B cell (primary cell): Measurements from ENCODE around the gene MAP7. TPM values are rescaled to one million over a fixed set of nuclear protein-coding genes. Genes with fewer than 3 reads are reported as not detected.

ENCODE experiments used
- ATAC-seq: fragments of 200-7000 bp; cut with Tn5 transposase; one replicate; pipeline ENCODE4 v1.10.0; 2021; ENCODE audit warnings: low read depth, mild to moderate bottlenecking, moderate number of reproducible peaks, moderate library complexity
- CTCF ChIA-PET: fragments of 350-600 bp; sonication (Branson Sonifier 250); formaldehyde crosslinking; loops from one replicate; lab custom pipeline; 2021; ENCODE audit warnings: antibody characterized with exemption, inconsistent platforms; lab: Charles Lee
- POLR2A ChIA-PET: fragments of 350-600 bp; sonication (Branson Sonifier 250); formaldehyde crosslinking; loops from one replicate; lab custom pipeline; 2021; ENCODE audit warnings: antibody characterized with exemption; lab: Charles Lee
- DNase-seq: peaks from one replicate; pipeline ENCODE4 v3.0.0; 2013
- H2AFZ ChIP-seq: 2 replicates; pipeline ENCODE4 v1.6.1; 2012; ENCODE audit warnings: mild to moderate bottlenecking, low read depth, low read length; ENCODE audit not compliant: insufficient read depth, poor library complexity, severe bottlenecking
- H3K27ac ChIP-seq, 2 donors: 1 replicate in 1 of 2; 2 replicates in 1 of 2; pipeline ENCODE4 v1.5.1; 2012 to 2013; ENCODE audit warnings: low read length in 2 of 2, mild to moderate bottlenecking in 2 of 2, moderate library complexity in 1 of 2
- H3K27me3 ChIP-seq, 4 experiments: fragments of 200-600 bp in 1 of 4; sonication (generic) in 1 of 4; replicated peaks in 1 of 4; 1 replicate in 2 of 4; 2 replicates in 2 of 4; pipeline versions ENCODE4 v1.6.1 to v1.7.0; 2013 to 2016; ENCODE audit warnings: low read length in 3 of 4, mild to moderate bottlenecking in 2 of 4, mixed read lengths in 1 of 4, moderate library complexity in 1 of 4; ENCODE audit not compliant: insufficient read depth in 4 of 4, control insufficient read depth in 3 of 4; ENCODE audit errors: control extremely low read depth in 1 of 4
- H3K36me3 ChIP-seq, 2 experiments: replicated peaks in 1 of 2; 1 replicate in 1 of 2; 2 replicates in 1 of 2; pipeline versions ENCODE4 v1.6.1 to v1.7.1; 2013; ENCODE audit warnings: low read length in 1 of 2; ENCODE audit not compliant: insufficient read depth in 2 of 2, control insufficient read depth in 1 of 2; ENCODE audit errors: control extremely low read depth in 1 of 2, extremely low read depth in 1 of 2
- H3K4me1 ChIP-seq, 2 donors: fragments of 200-600 bp in 1 of 2; sonication (generic) in 1 of 2; 1 replicate in 1 of 2; 2 replicates in 1 of 2; pipeline versions ENCODE4 v1.5.1 to v1.6.1; 2013 to 2017; ENCODE audit warnings: low read length in 2 of 2; ENCODE audit not compliant: control insufficient read depth in 2 of 2, insufficient read depth in 2 of 2
- H3K4me2 ChIP-seq: replicated peaks from 2 replicates; pipeline ENCODE3; 2012; ENCODE audit warnings: mild to moderate bottlenecking, low read depth, low read length; ENCODE audit not compliant: poor library complexity, severe bottlenecking
- H3K4me3 ChIP-seq, 5 experiments: fragments of 200-600 bp in 1 of 5; sonication (generic) in 1 of 5; 1 replicate in 3 of 5; 2 replicates in 2 of 5; pipeline versions ENCODE4 v1.5.1 to v1.7.0; 2011 to 2016; ENCODE audit warnings: low read length in 4 of 5, mild to moderate bottlenecking in 4 of 5, low read depth in 2 of 5, control low read depth in 1 of 5, moderate library complexity in 1 of 5; ENCODE audit not compliant: insufficient read depth in 1 of 5; ENCODE audit errors: control extremely low read depth in 1 of 5, extremely low read depth in 1 of 5
- H3K79me2 ChIP-seq: fragments of 200-600 bp; sonication (generic); one replicate; pipeline ENCODE4 v1.6.0; 2016; ENCODE audit warnings: low read length; ENCODE audit not compliant: control insufficient read depth, insufficient read depth
- H3K9ac ChIP-seq: fragments of 200-600 bp; sonication (generic); 2 replicates; pipeline ENCODE4 v1.6.1; 2017; ENCODE audit warnings: mild to moderate bottlenecking, low read length, moderate library complexity
- H3K9me3 ChIP-seq, 3 donors: one replicate each; pipeline versions ENCODE4 v1.6.1 to v1.7.1; 2013; ENCODE audit warnings: low read length in 2 of 3; ENCODE audit not compliant: control insufficient read depth in 2 of 3, insufficient read depth in 1 of 3; ENCODE audit errors: control extremely low read depth in 1 of 3
- H4K20me1 ChIP-seq: 2 replicates; pipeline ENCODE4 v1.6.0; 2012; ENCODE audit warnings: mild to moderate bottlenecking, low read length; ENCODE audit not compliant: insufficient read depth, control insufficient read depth, poor library complexity, severe bottlenecking
- H3K27ac Mint-ChIP-seq: one replicate; pipeline ENCODE4 v1.8.0; 2021; ENCODE audit warnings: mixed read lengths
- H3K27me3 Mint-ChIP-seq: one replicate; pipeline ENCODE4 v1.8.0; 2021; ENCODE audit warnings: mixed read lengths
- H3K4me1 Mint-ChIP-seq: one replicate; pipeline ENCODE4 v1.8.0; 2021; ENCODE audit warnings: mixed read lengths
- H3K4me3 Mint-ChIP-seq: one replicate; pipeline ENCODE4 v1.8.0; 2021; ENCODE audit warnings: mixed read lengths
- H3K9me3 Mint-ChIP-seq: one replicate; pipeline ENCODE4 v1.8.0; 2022; ENCODE audit warnings: mixed read lengths; ENCODE audit not compliant: insufficient read depth
- EZH2 ChIP-seq: IDR thresholded peaks from 2 replicates; pipeline ENCODE4 v1.6.1; 2012; ENCODE audit warnings: borderline replicate concordance, low read depth, mild to moderate bottlenecking, moderate library complexity, low read length; ENCODE audit not compliant: insufficient read depth, poor library complexity, severe bottlenecking
- whole genome bisulfite sequencing: methylation state at CpG from one replicate; pipeline ENCODE4 v1.1.5; 2013; ENCODE audit warnings: missing lambda C conversion rate; ENCODE audit not compliant: insufficient coverage; 5-methylcytosine and 5-hydroxymethylcytosine counted together
- intact Hi-C: fragments of 100-400 bp; cut with micrococcal nuclease; formaldehyde crosslinking; loops from one replicate; pipeline ENCODE4 v1.10.0; 2022
- polyA plus RNA-seq: library from polyadenylated mRNA; depleted of rRNA; stranded (reverse); fragments of >200 nt; gene quantifications from 2 replicates; pipeline ENCODE4 v1.2.3, GENCODE V29; 2012
- total RNA-seq, 2 donors: library from RNA; stranded (reverse); fragments of 120-200 nt in 1 of 2; gene quantifications; 1 replicate in 1 of 2; 2 replicates in 1 of 2; pipeline versions ENCODE4 v1.2.3 to v1.2.4, GENCODE V29; 2013 to 2022
- TF ChIP-seq, protein P1 (sequence below): fragments of 200-600 bp; IDR thresholded peaks from one replicate; pipeline ENCODE4 v1.8.0; 2022; ENCODE audit warnings: antibody characterized with exemption, mild to moderate bottlenecking

Gene MAP7
- total and polyA plus RNA-seq, 2 donors (not counting 1 experiment from before 2014, with no cell fraction given), result 0.34 to 0.64 TPM

- Histone ChIP-seq H3K4me3 (no peak overlapping the region), H4K20me1 (no peaks in the 10 kb centered on the region), H3K9me3 (peaks cover 0 to 11% (median 9%) of the 10 kb centered on the region in 3 donors), H3K36me3 (peaks cover 0 to 25% of the 10 kb centered on the region in 2 experiments), H3K27ac (no peak overlapping the region), H3K9ac (no peak overlapping the region), H3K4me1 (peaks cover 8 to 9% of the 10 kb centered on the region in 2 donors), H3K79me2 (no peaks in the 10 kb centered on the region), H3K4me2 (no peak overlapping the region), H2AFZ (no peak overlapping the region), H3K27me3 (no peaks in the 10 kb centered on the region)
- peaks cover 8% of the 10 kb centered on the region for H3K9me3 Mint-ChIP-seq
- no peak overlapping the region for H3K4me3 Mint-ChIP-seq
- ChIA-PET POLR2A (no interaction called here), CTCF (no interaction called here)
- DNase-seq, result no peak
- no peak overlapping the region for H3K27ac Mint-ChIP-seq
- ATAC-seq, result no peak
- intact Hi-C loops, result no loop called here
- no peak for TF ChIP-seq EZH2
- TF ChIP-seq, protein P1, sequence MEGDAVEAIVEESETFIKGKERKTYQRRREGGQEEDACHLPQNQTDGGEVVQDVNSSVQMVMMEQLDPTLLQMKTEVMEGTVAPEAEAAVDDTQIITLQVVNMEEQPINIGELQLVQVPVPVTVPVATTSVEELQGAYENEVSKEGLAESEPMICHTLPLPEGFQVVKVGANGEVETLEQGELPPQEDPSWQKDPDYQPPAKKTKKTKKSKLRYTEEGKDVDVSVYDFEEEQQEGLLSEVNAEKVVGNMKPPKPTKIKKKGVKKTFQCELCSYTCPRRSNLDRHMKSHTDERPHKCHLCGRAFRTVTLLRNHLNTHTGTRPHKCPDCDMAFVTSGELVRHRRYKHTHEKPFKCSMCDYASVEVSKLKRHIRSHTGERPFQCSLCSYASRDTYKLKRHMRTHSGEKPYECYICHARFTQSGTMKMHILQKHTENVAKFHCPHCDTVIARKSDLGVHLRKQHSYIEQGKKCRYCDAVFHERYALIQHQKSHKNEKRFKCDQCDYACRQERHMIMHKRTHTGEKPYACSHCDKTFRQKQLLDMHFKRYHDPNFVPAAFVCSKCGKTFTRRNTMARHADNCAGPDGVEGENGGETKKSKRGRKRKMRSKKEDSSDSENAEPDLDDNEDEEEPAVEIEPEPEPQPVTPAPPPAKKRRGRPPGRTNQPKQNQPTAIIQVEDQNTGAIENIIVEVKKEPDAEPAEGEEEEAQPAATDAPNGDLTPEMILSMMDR, result no peak
- no peaks in the 10 kb centered on the region for H3K27me3 Mint-ChIP-seq
- 100% methylated on average over 2 of the region's 4 CpGs for WGBS
- H3K4me1 Mint-ChIP-seq, result peaks cover 7% of the 10 kb centered on the region
These were observed 17.5 kb upstream of the MAP7 start for GRCh38 chr6:136567688-136568087.

DNA sequence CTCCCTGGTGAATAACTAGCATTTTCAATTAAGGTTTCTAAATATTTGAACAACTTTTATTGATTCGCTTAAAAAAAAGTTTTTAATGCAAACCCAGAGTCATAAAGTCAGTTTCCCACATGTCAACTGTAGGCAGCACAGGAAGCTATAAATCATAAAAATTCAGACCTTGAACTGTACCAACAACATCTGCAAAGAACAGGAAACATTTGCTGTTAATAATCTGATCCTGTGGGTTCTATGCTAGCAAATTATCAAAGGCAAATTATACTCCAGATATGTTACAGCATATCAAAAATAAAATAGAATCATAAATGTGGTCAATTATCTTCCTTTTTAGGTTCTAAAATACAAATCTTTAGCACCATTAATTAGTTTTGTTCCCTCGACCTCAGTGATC is 16.6 kb upstream of the MAP7 start:
- DNase-seq (no peak), ATAC-seq (no peak)
- peaks cover 0 to 28% of the 10 kb centered on the region in 2 experiments for H3K36me3 ChIP-seq
- H3K79me2 ChIP-seq, result no peaks in the 10 kb centered on the region
- no peaks in the 10 kb centered on the region for H3K27me3 ChIP-seq
- Mint-ChIP-seq H3K27me3 (no peaks in the 10 kb centered on the region), H3K27ac (no peak overlapping the region), H3K4me1 (peaks cover 7% of the 10 kb centered on the region), H3K9me3 (peaks cover 8% of the 10 kb centered on the region), H3K4me3 (no peak overlapping the region)
- ChIA-PET CTCF (no interaction called here), POLR2A (no interaction called here)
- intact Hi-C loops, result no loop called here
- H3K4me2 ChIP-seq, result no peak overlapping the region
- no peak for TF ChIP-seq EZH2
- TF ChIP-seq, protein P1, result no peak
- no peaks in the 10 kb centered on the region for H4K20me1 ChIP-seq
- H3K9ac ChIP-seq, result no peak overlapping the region
- no peak overlapping the region for H3K27ac ChIP-seq
- H3K4me1 ChIP-seq, result peaks cover 8 to 9% of the 10 kb centered on the region in 2 donors
- no peak overlapping the region for H2AFZ ChIP-seq
- no peak overlapping the region for H3K4me3 ChIP-seq
- 33% methylated on average over 1 of the region's 2 CpGs for WGBS
- H3K9me3 ChIP-seq, result peaks cover 0 to 10% (median 4%) of the 10 kb centered on the region in 3 donors
